Neural crest cell (in vitro differentiated cells): ENCODE results near the gene AEBP1. TPM values are rescaled to one million over a fixed set of nuclear protein-coding genes. Genes with fewer than 3 reads are reported as not detected.
A peak's percentile ranks its signal among the peaks of the same experiment; 100 is the strongest.

ENCODE experiments used
- DNase-seq: peaks from one replicate; pipeline ENCODE4 v3.0.0; 2021; ENCODE audit warnings: low read depth, mixed read lengths, low spot score
- H3K27ac Mint-ChIP-seq: one replicate; pipeline ENCODE4 v1.8.0; 2021; ENCODE audit warnings: mild to moderate bottlenecking, mixed read lengths; ENCODE audit not compliant: unreplicated experiment
- H3K27me3 Mint-ChIP-seq: 2 replicates; pipeline ENCODE4 v1.8.0; 2021; ENCODE audit warnings: low read depth, mild to moderate bottlenecking, mixed read lengths
- H3K36me3 Mint-ChIP-seq: 2 replicates; pipeline ENCODE4 v1.8.0; 2021; ENCODE audit warnings: low read depth, mild to moderate bottlenecking, mixed read lengths
- H3K4me1 Mint-ChIP-seq: 2 replicates; pipeline ENCODE4 v1.8.0; 2021; ENCODE audit warnings: mixed read lengths
- H3K4me3 Mint-ChIP-seq: one replicate; pipeline ENCODE4 v1.8.0; 2021; ENCODE audit warnings: mild to moderate bottlenecking, mixed read lengths
- H3K9me3 Mint-ChIP-seq: 2 replicates; pipeline ENCODE4 v1.8.0; 2021; ENCODE audit warnings: mixed read lengths
- CTCF ChIP-seq: fragments of 200-600 bp; sonication (generic); conservative IDR thresholded peaks from 2 replicates; pipeline ENCODE4 v1.5.0; 2021; ENCODE audit warnings: antibody characterized with exemption, mild to moderate bottlenecking
- total RNA-seq: library from RNA; stranded (reverse); gene quantifications from 2 replicates; pipeline ENCODE4 v1.2.1, GENCODE V29; 2021

Gene AEBP1
- total RNA-seq, 1 donor from 2014 or later = 72.6 TPM

- Mint-ChIP-seq H3K27me3 (peaks cover 20% of the 10 kb centered on the region), H3K4me3 (no peak overlapping the region), H3K27ac (no peak overlapping the region), H3K36me3 (peaks cover 3% of the 10 kb centered on the region), H3K4me1 (peaks cover 20% of the 10 kb centered on the region), H3K9me3 (no peaks in the 10 kb centered on the region)
- no peak for TF ChIP-seq CTCF
- no peak for DNase-seq
These were observed 41.8 kb upstream of the AEBP1 start for GRCh38 chr7:44062180-44062902.

GRCh38 chr7:44062903-44063295 lies 41.2 kb upstream of the AEBP1 start:
- Mint-ChIP-seq H3K9me3 (no peaks in the 10 kb centered on the region), H3K27me3 (peaks cover 24% of the 10 kb centered on the region), H3K4me3 (no peak overlapping the region), H3K36me3 (peaks cover 3% of the 10 kb centered on the region), H3K27ac (no peak overlapping the region), H3K4me1 (peaks cover 20% of the 10 kb centered on the region)
- no peak for TF ChIP-seq CTCF
- no peak for DNase-seq

GRCh38 chr7:44063547-44063893 lies 40.6 kb upstream of the AEBP1 start:
- Mint-ChIP-seq H3K4me1 (peaks cover 20% of the 10 kb centered on the region), H3K27ac (peak overlapping the region; percentile 6), H3K27me3 (peaks cover 28% of the 10 kb centered on the region), H3K9me3 (no peaks in the 10 kb centered on the region), H3K4me3 (no peak overlapping the region), H3K36me3 (peaks cover 3% of the 10 kb centered on the region)
- TF ChIP-seq CTCF = no peak
- no peak for DNase-seq

- peak overlapping the region; percentile 50 for H3K4me3 Mint-ChIP-seq
- TF ChIP-seq CTCF = no peak
- peak overlapping the region; percentile 6 for H3K27ac Mint-ChIP-seq
- H3K36me3 Mint-ChIP-seq = no peaks in the 10 kb centered on the region
- H3K27me3 Mint-ChIP-seq = peaks cover 28% of the 10 kb centered on the region
- H3K4me1 Mint-ChIP-seq = peaks cover 20% of the 10 kb centered on the region
- no peaks in the 10 kb centered on the region for H3K9me3 Mint-ChIP-seq
- DNase-seq = no peak
These were observed 40.1 kb upstream of the AEBP1 start for GRCh38 chr7:44063894-44064651.

- DNase-seq = no peak
- no peak for TF ChIP-seq CTCF
- Mint-ChIP-seq H3K4me1 (peaks cover 20% of the 10 kb centered on the region), H3K36me3 (no peaks in the 10 kb centered on the region), H3K27ac (peak overlapping the region; percentile 50), H3K4me3 (peak overlapping the region; percentile 79), H3K9me3 (no peaks in the 10 kb centered on the region), H3K27me3 (peaks cover 28% of the 10 kb centered on the region)
These were observed 39.2 kb upstream of the AEBP1 start for GRCh38 chr7:44064791-44065430.
